Measurements from ENCODE around the gene AKIRIN2.

DNA sequence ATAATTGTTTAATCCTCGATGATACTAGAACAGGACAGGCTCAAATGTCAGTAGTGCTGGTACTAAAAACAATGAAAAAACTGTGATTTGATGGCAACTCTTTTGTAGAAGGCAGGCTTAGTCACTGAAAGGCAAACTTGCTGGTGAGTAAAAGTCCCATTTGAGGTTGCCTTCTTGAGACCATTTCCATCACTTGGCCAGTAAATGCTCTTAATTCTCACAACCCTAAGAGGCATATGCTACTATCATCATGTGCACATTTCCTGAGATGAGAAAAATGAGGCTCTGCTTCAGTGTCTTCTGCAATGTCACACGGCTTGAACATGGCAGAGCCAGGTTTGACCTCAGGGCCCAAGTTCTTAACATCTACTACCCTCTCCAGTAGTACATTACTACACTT is 9.9 kb downstream of the AKIRIN2 start:
- TF ChIP-seq CTCF (IDR thresholded peaks at IDR 0.05) (no peak), POLR2A (IDR thresholded peaks at IDR 0.05) (no peak)
